Loucy (cell line): Measurements from ENCODE around the gene CYP2A7.
"Not testable (repeated sequence)": the region's sequence is repeated elsewhere in the genome, so short reads cannot be mapped to it uniquely, and the experiment has no call there.

Experiments used
- CTCF ChIP-seq: fragments of 200-600 bp; sonication (generic); conservative IDR thresholded peaks from 2 replicates; pipeline ENCODE4 v1.5.1; 2014; ENCODE audit warnings: mild to moderate bottlenecking, antibody characterized with exemption, low read length
- EZH2phosphoT487 ChIP-seq: fragments of 200-600 bp; IDR thresholded peaks from 2 replicates; pipeline ENCODE4 v1.6.1; 2018; ENCODE audit warnings: antibody characterized with exemption, mild to moderate bottlenecking, moderate library complexity, borderline replicate concordance

- TF ChIP-seq CTCF, EZH2phosphoT487: not testable (repeated sequence)
These were observed 7.2 kb downstream of the CYP2A7 start for GRCh38 chr19:40874874-40875273.
